IMR-90 (cell line): ENCODE results near the gene OSBP2. TPM values are rescaled to one million over a fixed set of nuclear protein-coding genes. Genes with fewer than 3 reads are reported as not detected.

ENCODE experiments used
- ATAC-seq: fragments of 200-7000 bp; cut with Tn5 transposase; 2 replicates; pipeline ENCODE4 v1.9.1; 2020; ENCODE audit warnings: low read depth, mild to moderate bottlenecking, moderate library complexity
- BruUV-seq: library from RNA; stranded (reverse); fragments of 400-500 nt; replicated peaks from 2 replicates; lab custom pipeline; 2021; lab: Mats Ljungman, UMichigan
- CTCF ChIA-PET: fragments of 300-600 bp; formaldehyde crosslinking; extraction: SDS; loops from one replicate; lab custom pipeline; 2021; ENCODE audit warnings: antibody characterized with exemption; lab: Yijun Ruan, JAX
- POLR2A ChIA-PET: fragments of 300-600 bp; sonication (Branson Sonifier 250); formaldehyde crosslinking; loops from one replicate; lab custom pipeline; 2022; ENCODE audit warnings: antibody characterized with exemption; ENCODE audit not compliant: unreplicated experiment; lab: Charles Lee
- DNase-seq: peaks from one replicate; pipeline ENCODE4 v3.0.0; 2013
- H2AFZ ChIP-seq: replicated peaks from 2 replicates; pipeline ENCODE3; 2013; ENCODE audit warnings: low read length, mild to moderate bottlenecking; ENCODE audit not compliant: poor library complexity
- H2AK5ac ChIP-seq: 2 replicates; pipeline ENCODE4 v1.6.1; 2013; ENCODE audit warnings: low read depth, low read length, inconsistent platforms
- H2AK9ac ChIP-seq: replicated peaks from 2 replicates; pipeline ENCODE3; 2013; ENCODE audit warnings: mild to moderate bottlenecking, low read depth, low read length, moderate library complexity; ENCODE audit not compliant: poor library complexity
- H2BK120ac ChIP-seq: 2 replicates; pipeline ENCODE4 v1.6.1; 2013; ENCODE audit warnings: low read depth, low read length, inconsistent platforms
- H2BK15ac ChIP-seq: 3 replicates; pipeline ENCODE4 v1.6.1; 2013; ENCODE audit warnings: low read depth, low read length, inconsistent platforms
- H2BK20ac ChIP-seq: 2 replicates; pipeline ENCODE4 v1.6.1; 2013; ENCODE audit warnings: low read depth, mild to moderate bottlenecking, inconsistent platforms, low read length, moderate library complexity
- H2BK5ac ChIP-seq: 2 replicates; pipeline ENCODE4 v1.6.1; 2013; ENCODE audit warnings: mild to moderate bottlenecking, low read depth, low read length, inconsistent platforms; ENCODE audit not compliant: poor library complexity, severe bottlenecking
- H3K14ac ChIP-seq: replicated peaks from 2 replicates; pipeline ENCODE4 v1.6.1; 2013; ENCODE audit warnings: low read depth, low read length, inconsistent platforms
- H3K18ac ChIP-seq: 2 replicates; pipeline ENCODE4 v1.6.1; 2013; ENCODE audit warnings: low read depth, low read length, control low read depth
- H3K23ac ChIP-seq: 2 replicates; pipeline ENCODE4 v1.6.1; 2013; ENCODE audit warnings: low read depth, low read length, inconsistent platforms
- H3K27ac ChIP-seq: 2 replicates; pipeline ENCODE4 v1.5.1; 2013; ENCODE audit warnings: mild to moderate bottlenecking, control low read depth, low read length; ENCODE audit not compliant: insufficient read depth
- H3K27me3 ChIP-seq: 2 replicates; pipeline ENCODE4 v1.6.1; 2013; ENCODE audit warnings: low read length; ENCODE audit not compliant: control insufficient read depth, insufficient read depth
- H3K36me3 ChIP-seq: 2 replicates; pipeline ENCODE4 v1.6.1; 2013; ENCODE audit warnings: low read length, mixed read lengths; ENCODE audit not compliant: control insufficient read depth, insufficient read depth
- H3K4ac ChIP-seq: 2 replicates; pipeline ENCODE4 v1.6.1; 2013; ENCODE audit warnings: low read depth, low read length, inconsistent platforms
- H3K4me1 ChIP-seq: 2 replicates; pipeline ENCODE4 v1.6.1; 2013; ENCODE audit warnings: low read length, mixed read lengths; ENCODE audit not compliant: control insufficient read depth, insufficient read depth
- H3K4me2 ChIP-seq: 2 replicates; pipeline ENCODE4 v1.6.1; 2013; ENCODE audit warnings: low read depth, mild to moderate bottlenecking, control low read depth, low read length, moderate library complexity
- H3K4me3 ChIP-seq: 2 replicates; pipeline ENCODE4 v1.5.1; 2013; ENCODE audit warnings: low read depth, mild to moderate bottlenecking, control low read depth, low read length, moderate library complexity; ENCODE audit not compliant: insufficient read depth
- H3K56ac ChIP-seq: 2 replicates; pipeline ENCODE4 v1.6.1; 2013; ENCODE audit warnings: low read length, inconsistent platforms; ENCODE audit not compliant: insufficient read depth; ENCODE audit errors: extremely low read depth
- H3K79me1 ChIP-seq, 2 experiments: 2 replicates each; pipeline ENCODE4 v1.6.1; 2013; ENCODE audit warnings: low read length in 2 of 2, inconsistent platforms in 1 of 2, low read depth in 1 of 2
- H3K9ac ChIP-seq: 2 replicates; pipeline ENCODE4 v1.6.1; 2013; ENCODE audit warnings: low read depth, low read length, control low read depth
- H3K9me1 ChIP-seq: 2 replicates; pipeline ENCODE4 v1.6.1; 2013; ENCODE audit warnings: low read length, inconsistent platforms; ENCODE audit not compliant: insufficient read depth
- H3K9me3 ChIP-seq: 2 replicates; pipeline ENCODE4 v1.6.1; 2013; ENCODE audit warnings: low read length; ENCODE audit not compliant: control insufficient read depth, insufficient read depth
- H4K20me1 ChIP-seq: 2 replicates; pipeline ENCODE4 v1.6.1; 2013; ENCODE audit warnings: low read length, inconsistent platforms; ENCODE audit not compliant: insufficient read depth
- H4K5ac ChIP-seq: 2 replicates; pipeline ENCODE4 v1.6.1; 2013; ENCODE audit warnings: mild to moderate bottlenecking, low read depth, low read length, control low read depth
- H4K8ac ChIP-seq, 2 experiments: 2 replicates each; pipeline ENCODE4 v1.6.1; 2013; ENCODE audit warnings: low read depth in 2 of 2, low read length in 2 of 2, control low read depth in 1 of 2, inconsistent platforms in 1 of 2
- H4K91ac ChIP-seq: 2 replicates; pipeline ENCODE4 v1.6.1; 2013; ENCODE audit warnings: low read depth, low read length, inconsistent platforms; ENCODE audit not compliant: insufficient read depth
- BHLHE40 ChIP-seq: fragments of 150-350 bp; IDR thresholded peaks from 2 replicates; pipeline ENCODE4 v1.6.1; 2016; ENCODE audit warnings: mild to moderate bottlenecking, low read depth, low read length
- CEBPB ChIP-seq: IDR thresholded peaks from 2 replicates; pipeline ENCODE4 v1.6.1; 2012; ENCODE audit warnings: low read depth, low read length, improper control_type of control experiment
- CHD1 ChIP-seq: IDR thresholded peaks from 2 replicates; pipeline ENCODE4 v1.6.1; 2012; ENCODE audit warnings: low read depth, low read length, improper control_type of control experiment
- ELK1 ChIP-seq: fragments of 150-350 bp; IDR thresholded peaks from 2 replicates; pipeline ENCODE4 v1.6.1; 2016; ENCODE audit warnings: low read depth, mild to moderate bottlenecking, low read length, moderate library complexity, borderline replicate concordance
- FOS ChIP-seq: fragments of 150-350 bp; IDR thresholded peaks from 2 replicates; pipeline ENCODE4 v1.6.1; 2016; ENCODE audit warnings: low read depth, low read length
- MAFK ChIP-seq: IDR thresholded peaks from 2 replicates; pipeline ENCODE4 v1.6.1; 2012; ENCODE audit warnings: low read depth, low read length, improper control_type of control experiment
- MAZ ChIP-seq: IDR thresholded peaks from 2 replicates; pipeline ENCODE4 v1.6.1; 2012; ENCODE audit warnings: low read depth, mild to moderate bottlenecking, low read length, improper control_type of control experiment, moderate library complexity, borderline replicate concordance
- MXI1 ChIP-seq: IDR thresholded peaks from 2 replicates; pipeline ENCODE4 v1.6.1; 2012; ENCODE audit warnings: low read depth, mild to moderate bottlenecking, low read length, moderate library complexity, borderline replicate concordance
- NFE2L2 ChIP-seq: fragments of 150-350 bp; IDR thresholded peaks from 2 replicates; pipeline ENCODE4 v1.6.1; 2016; ENCODE audit warnings: low read depth, mild to moderate bottlenecking, low read length
- POLR2A ChIP-seq: IDR thresholded peaks from 2 replicates; pipeline ENCODE4 v1.6.1; 2012; ENCODE audit warnings: mild to moderate bottlenecking, low read depth, low read length
- RAD21 ChIP-seq: IDR thresholded peaks from 2 replicates; pipeline ENCODE4 v1.6.1; 2012; ENCODE audit warnings: low read length, improper control_type of control experiment
- RCOR1 ChIP-seq: IDR thresholded peaks from 2 replicates; pipeline ENCODE4 v1.6.1; 2012; ENCODE audit warnings: mild to moderate bottlenecking, low read length, improper control_type of control experiment; ENCODE audit not compliant: insufficient replicate concordance
- RFX5 ChIP-seq: IDR thresholded peaks from 2 replicates; pipeline ENCODE4 v1.8.0; 2012; ENCODE audit warnings: low read depth, mild to moderate bottlenecking, low read length, moderate library complexity
- SMC3 ChIP-seq: fragments of 150-350 bp; IDR thresholded peaks from 2 replicates; pipeline ENCODE4 v1.6.1; 2016; ENCODE audit warnings: low read depth, mild to moderate bottlenecking, antibody characterized with exemption, low read length, moderate library complexity
- WGBS, 2 experiments: methylation state at CpG; one replicate each; pipeline versions ENCODE4 v1.1.5 to v1.1.7; 2013; ENCODE audit warnings: missing lambda C conversion rate in 2 of 2; ENCODE audit not compliant: insufficient read length in 1 of 2; ENCODE audit errors: extremely low coverage in 2 of 2; 5-methylcytosine and 5-hydroxymethylcytosine counted together
- dilution Hi-C: fragments of 300-500 bp; cut with HindIII; formaldehyde crosslinking; loops from one replicate; pipeline ENCODE4 v1.14.3; 2018; ENCODE audit warnings: low sequenced_read_pairs; ENCODE audit not compliant: unreplicated experiment
- in situ Hi-C: fragments of 300-500 bp; cut with MboI; formaldehyde crosslinking; loops from 3 replicates; pipeline ENCODE4 v1.14.3; 2019; ENCODE audit warnings: low sequenced_read_pairs, inconsistent platforms, mixed read lengths
- intact Hi-C: fragments of 100-400 bp; cut with micrococcal nuclease; formaldehyde crosslinking; loops from 2 replicates; pipeline ENCODE4 v1.10.0; 2022
- polyA plus RNA-seq, 3 experiments: library from polyadenylated mRNA; depleted of rRNA; stranded (reverse); fragments of >200 nt; gene quantifications; 2 replicates each; pipeline ENCODE4 v1.2.3, GENCODE V29; 2012; ENCODE audit warnings: low replicate concordance in 1 of 3
- total RNA-seq: library from RNA; depleted of rRNA; stranded (reverse); fragments of >200 nt; gene quantifications from 2 replicates; pipeline ENCODE4 v1.2.3, GENCODE V29; 2012
- TF ChIP-seq, protein P1 (sequence below): fragments of 150-350 bp; IDR thresholded peaks from 2 replicates; pipeline ENCODE4 v1.6.1; 2017; ENCODE audit warnings: mild to moderate bottlenecking, antibody characterized with exemption, low read length, low read depth
- TF ChIP-seq, protein P2 (sequence below): conservative IDR thresholded peaks from 2 replicates; pipeline ENCODE4 v1.5.1; 2012; ENCODE audit warnings: mild to moderate bottlenecking, low read depth, low read length, improper control_type of control experiment

The OSBP2 gene
- total and polyA plus RNA-seq, 2 of the 4 experiments (the other 2 are of a cell fraction) = 1.8 to 2.2 TPM

- no peak overlapping the region for H2BK20ac ChIP-seq
- H2BK5ac ChIP-seq = no peak overlapping the region
- no peak overlapping the region for H3K23ac ChIP-seq
- ChIA-PET POLR2A (no interaction called here), CTCF (no interaction called here)
- dilution Hi-C loops (no loop called here), in situ Hi-C loops (no loop called here), intact Hi-C loops (no loop called here)
- TF ChIP-seq MXI1 (no peak), BHLHE40 (no peak), MAFK (no peak), RCOR1 (no peak), CHD1 (no peak), MAZ (no peak), RFX5 (no peak), POLR2A (no peak), FOS (no peak), NFE2L2 (no peak), CEBPB (no peak), SMC3 (no peak), ELK1 (no peak), RAD21 (no peak)
- TF ChIP-seq, protein P1, sequence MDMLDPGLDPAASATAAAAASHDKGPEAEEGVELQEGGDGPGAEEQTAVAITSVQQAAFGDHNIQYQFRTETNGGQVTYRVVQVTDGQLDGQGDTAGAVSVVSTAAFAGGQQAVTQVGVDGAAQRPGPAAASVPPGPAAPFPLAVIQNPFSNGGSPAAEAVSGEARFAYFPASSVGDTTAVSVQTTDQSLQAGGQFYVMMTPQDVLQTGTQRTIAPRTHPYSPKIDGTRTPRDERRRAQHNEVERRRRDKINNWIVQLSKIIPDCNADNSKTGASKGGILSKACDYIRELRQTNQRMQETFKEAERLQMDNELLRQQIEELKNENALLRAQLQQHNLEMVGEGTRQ = no peak
- TF ChIP-seq, protein P2, sequence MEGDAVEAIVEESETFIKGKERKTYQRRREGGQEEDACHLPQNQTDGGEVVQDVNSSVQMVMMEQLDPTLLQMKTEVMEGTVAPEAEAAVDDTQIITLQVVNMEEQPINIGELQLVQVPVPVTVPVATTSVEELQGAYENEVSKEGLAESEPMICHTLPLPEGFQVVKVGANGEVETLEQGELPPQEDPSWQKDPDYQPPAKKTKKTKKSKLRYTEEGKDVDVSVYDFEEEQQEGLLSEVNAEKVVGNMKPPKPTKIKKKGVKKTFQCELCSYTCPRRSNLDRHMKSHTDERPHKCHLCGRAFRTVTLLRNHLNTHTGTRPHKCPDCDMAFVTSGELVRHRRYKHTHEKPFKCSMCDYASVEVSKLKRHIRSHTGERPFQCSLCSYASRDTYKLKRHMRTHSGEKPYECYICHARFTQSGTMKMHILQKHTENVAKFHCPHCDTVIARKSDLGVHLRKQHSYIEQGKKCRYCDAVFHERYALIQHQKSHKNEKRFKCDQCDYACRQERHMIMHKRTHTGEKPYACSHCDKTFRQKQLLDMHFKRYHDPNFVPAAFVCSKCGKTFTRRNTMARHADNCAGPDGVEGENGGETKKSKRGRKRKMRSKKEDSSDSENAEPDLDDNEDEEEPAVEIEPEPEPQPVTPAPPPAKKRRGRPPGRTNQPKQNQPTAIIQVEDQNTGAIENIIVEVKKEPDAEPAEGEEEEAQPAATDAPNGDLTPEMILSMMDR = no peak
- BruUV-seq = no TSS peak
- no peaks in the 10 kb centered on the region for H3K9me3 ChIP-seq
- H3K27me3 ChIP-seq = no peaks in the 10 kb centered on the region
- no peak overlapping the region for H3K14ac ChIP-seq
- no peak overlapping the region for H3K4me2 ChIP-seq
- H2BK15ac ChIP-seq = no peak overlapping the region
- no peak overlapping the region for H2BK120ac ChIP-seq
- no peaks in the 10 kb centered on the region for H3K9me1 ChIP-seq
- H3K4ac ChIP-seq = no peak overlapping the region
- no peak overlapping the region for H4K91ac ChIP-seq
- H3K4me1 ChIP-seq = no peaks in the 10 kb centered on the region
- DNase-seq (no peak), ATAC-seq (no peak)
- no peak overlapping the region for H3K27ac ChIP-seq
- H3K18ac ChIP-seq = no peak overlapping the region
- no peak overlapping the region for H3K4me3 ChIP-seq
- peaks cover 81% of the 10 kb centered on the region for H3K36me3 ChIP-seq
- peaks cover 0 to 8% of the 10 kb centered on the region in 2 experiments; a peak in 3 of 4 replicates for H3K79me1 ChIP-seq
- H4K20me1 ChIP-seq = peaks cover 5% of the 10 kb centered on the region; the same call in 1 of the 2 replicates
- H2AK9ac ChIP-seq = no peak overlapping the region
- no peak overlapping the region for H2AFZ ChIP-seq
- no peak overlapping the region for H3K9ac ChIP-seq
- H4K8ac ChIP-seq = no peak overlapping the region
- no peak overlapping the region for H3K56ac ChIP-seq
- WGBS, 2 experiments = 100% methylated on average over 2 of the region's 7 CpGs; no CpG with 5 or more reads in 1 of the 2 experiments
- no peak overlapping the region for H4K5ac ChIP-seq
- no peak overlapping the region for H2AK5ac ChIP-seq
Measured at GRCh38 chr22:30933457-30933856, 238.8 kb downstream of the OSBP2 start.
